ENCODE data around the gene DLG1.

DNA sequence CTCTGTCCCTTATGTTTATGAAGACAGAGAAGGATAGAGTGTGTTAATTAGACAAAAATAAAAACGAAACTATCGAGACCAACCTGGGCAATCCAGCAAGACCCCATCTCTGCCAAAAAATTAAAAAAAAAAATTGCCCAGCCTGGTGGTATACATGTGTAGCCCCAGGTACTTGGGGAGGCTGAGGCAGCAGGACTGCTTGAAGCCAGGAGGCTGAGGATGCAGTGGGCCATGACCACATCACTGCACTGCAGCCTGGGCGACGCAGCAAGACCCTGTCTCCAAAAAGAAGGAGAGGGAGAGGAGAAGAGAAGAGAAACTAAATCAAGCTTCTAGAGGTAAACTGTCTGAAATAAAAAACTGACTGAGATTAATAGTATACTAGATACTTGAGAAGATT, 32.1 kb downstream of the DLG1 start:
- TF ChIP-seq EZH2 (IDR thresholded peaks at IDR 0.05; ENCODE audit: low read depth, unreplicated experiment) (no peak), STAT1 (IDR thresholded peaks at IDR 0.05; ENCODE audit: unreplicated experiment) (no peak), EZH2phosphoT487 (IDR thresholded peaks at IDR 0.05; ENCODE audit: unreplicated experiment) (no peak), ZNF114 (CRISPR knock-in tag; IDR thresholded peaks at IDR 0.05) (no peak)
- TF ChIP-seq, protein P1, sequence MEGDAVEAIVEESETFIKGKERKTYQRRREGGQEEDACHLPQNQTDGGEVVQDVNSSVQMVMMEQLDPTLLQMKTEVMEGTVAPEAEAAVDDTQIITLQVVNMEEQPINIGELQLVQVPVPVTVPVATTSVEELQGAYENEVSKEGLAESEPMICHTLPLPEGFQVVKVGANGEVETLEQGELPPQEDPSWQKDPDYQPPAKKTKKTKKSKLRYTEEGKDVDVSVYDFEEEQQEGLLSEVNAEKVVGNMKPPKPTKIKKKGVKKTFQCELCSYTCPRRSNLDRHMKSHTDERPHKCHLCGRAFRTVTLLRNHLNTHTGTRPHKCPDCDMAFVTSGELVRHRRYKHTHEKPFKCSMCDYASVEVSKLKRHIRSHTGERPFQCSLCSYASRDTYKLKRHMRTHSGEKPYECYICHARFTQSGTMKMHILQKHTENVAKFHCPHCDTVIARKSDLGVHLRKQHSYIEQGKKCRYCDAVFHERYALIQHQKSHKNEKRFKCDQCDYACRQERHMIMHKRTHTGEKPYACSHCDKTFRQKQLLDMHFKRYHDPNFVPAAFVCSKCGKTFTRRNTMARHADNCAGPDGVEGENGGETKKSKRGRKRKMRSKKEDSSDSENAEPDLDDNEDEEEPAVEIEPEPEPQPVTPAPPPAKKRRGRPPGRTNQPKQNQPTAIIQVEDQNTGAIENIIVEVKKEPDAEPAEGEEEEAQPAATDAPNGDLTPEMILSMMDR (conservative IDR thresholded peaks at IDR 0.05; ENCODE audit: low read depth in 2 of 2) = no peak
- TF ChIP-seq, protein P2, sequence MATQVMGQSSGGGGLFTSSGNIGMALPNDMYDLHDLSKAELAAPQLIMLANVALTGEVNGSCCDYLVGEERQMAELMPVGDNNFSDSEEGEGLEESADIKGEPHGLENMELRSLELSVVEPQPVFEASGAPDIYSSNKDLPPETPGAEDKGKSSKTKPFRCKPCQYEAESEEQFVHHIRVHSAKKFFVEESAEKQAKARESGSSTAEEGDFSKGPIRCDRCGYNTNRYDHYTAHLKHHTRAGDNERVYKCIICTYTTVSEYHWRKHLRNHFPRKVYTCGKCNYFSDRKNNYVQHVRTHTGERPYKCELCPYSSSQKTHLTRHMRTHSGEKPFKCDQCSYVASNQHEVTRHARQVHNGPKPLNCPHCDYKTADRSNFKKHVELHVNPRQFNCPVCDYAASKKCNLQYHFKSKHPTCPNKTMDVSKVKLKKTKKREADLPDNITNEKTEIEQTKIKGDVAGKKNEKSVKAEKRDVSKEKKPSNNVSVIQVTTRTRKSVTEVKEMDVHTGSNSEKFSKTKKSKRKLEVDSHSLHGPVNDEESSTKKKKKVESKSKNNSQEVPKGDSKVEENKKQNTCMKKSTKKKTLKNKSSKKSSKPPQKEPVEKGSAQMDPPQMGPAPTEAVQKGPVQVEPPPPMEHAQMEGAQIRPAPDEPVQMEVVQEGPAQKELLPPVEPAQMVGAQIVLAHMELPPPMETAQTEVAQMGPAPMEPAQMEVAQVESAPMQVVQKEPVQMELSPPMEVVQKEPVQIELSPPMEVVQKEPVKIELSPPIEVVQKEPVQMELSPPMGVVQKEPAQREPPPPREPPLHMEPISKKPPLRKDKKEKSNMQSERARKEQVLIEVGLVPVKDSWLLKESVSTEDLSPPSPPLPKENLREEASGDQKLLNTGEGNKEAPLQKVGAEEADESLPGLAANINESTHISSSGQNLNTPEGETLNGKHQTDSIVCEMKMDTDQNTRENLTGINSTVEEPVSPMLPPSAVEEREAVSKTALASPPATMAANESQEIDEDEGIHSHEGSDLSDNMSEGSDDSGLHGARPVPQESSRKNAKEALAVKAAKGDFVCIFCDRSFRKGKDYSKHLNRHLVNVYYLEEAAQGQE (IDR thresholded peaks at IDR 0.05; ENCODE audit: unreplicated experiment) = no peak
